Right cardiac atrium (tissue), 5 donors: Measurements from ENCODE around the gene SCN1A. TPM values are rescaled to one million over a fixed set of nuclear protein-coding genes. Genes with fewer than 3 reads are reported as not detected.
A peak's percentile ranks its signal among the peaks of the same experiment; 100 is the strongest.
"Not testable (repeated sequence)": the region's sequence is repeated elsewhere in the genome, so short reads cannot be mapped to it uniquely, and the experiment has no call there.

ENCODE experiments used
- ATAC-seq, 2 donors: fragments of 200-7000 bp; cut with Tn5 transposase; one replicate each; pipeline versions ENCODE4 v1.8.0 to v1.9.1; 2020; ENCODE audit warnings: moderate library complexity in 2 of 2, mild to moderate bottlenecking in 1 of 2
- DNase-seq, 3 donors: peaks; one replicate each; pipeline ENCODE4 v3.0.0-alpha.2; 2020
- H3K27ac ChIP-seq: one replicate; pipeline ENCODE4 v1.5.1; 2013; ENCODE audit warnings: mild to moderate bottlenecking, low read length, control low read depth, moderate library complexity
- H3K27me3 ChIP-seq: one replicate; pipeline ENCODE4 v1.6.1; 2013; ENCODE audit not compliant: control insufficient read depth, insufficient read depth
- H3K4me1 ChIP-seq: one replicate; pipeline ENCODE4 v1.6.1; 2013; ENCODE audit warnings: low read length; ENCODE audit not compliant: control insufficient read depth, insufficient read depth
- H3K4me3 ChIP-seq: one replicate; pipeline ENCODE4 v1.5.1; 2013; ENCODE audit warnings: low read length, control low read depth
- H3K9me3 ChIP-seq: one replicate; pipeline ENCODE4 v1.6.1; 2013; ENCODE audit warnings: low read length; ENCODE audit not compliant: control insufficient read depth
- WGBS: extraction: QIAGEN DNeasy Blood & Tissue Kit; methylation state at CpG from one replicate; pipeline ENCODE4 v1.1.7; 2013; 5-methylcytosine and 5-hydroxymethylcytosine counted together
- intact Hi-C, 4 donors: fragments of 100-400 bp; cut with DNase I; formaldehyde crosslinking; loops; one replicate each; pipeline versions ENCODE4 v1.11.0 to v1.14.0; 2022 to 2023
- polyA plus RNA-seq: library from polyadenylated mRNA; stranded (reverse); fragments of 200-250 nt; gene quantifications from one replicate; pipeline ENCODE4 v1.2.3, GENCODE V29; 2013
- total RNA-seq, 4 donors: library from RNA; stranded (reverse); fragmentation: NEBNext Ultra II Directional; extraction: Animal tissue kit (Norgen Biotek cat#: 25700); gene quantifications; one replicate each; pipeline ENCODE4 v1.2.1, GENCODE V29; 2021
- donor health status: healthy with polysubstance abuse.
- donor health status: DM: no; HTN: yes; CAD: no.
- donor health status: DM: no; HTN: no; CAD: no.
- donor health status: DM: no; HTN: yes; CAD: no; lungs with severe emphysema.
- donor health status: DM: yes; HTN: yes; CAD: no.

The SCN1A gene
- total and polyA plus RNA-seq, 5 donors = 0.06 to 0.59 (median 0.20) TPM

DNA sequence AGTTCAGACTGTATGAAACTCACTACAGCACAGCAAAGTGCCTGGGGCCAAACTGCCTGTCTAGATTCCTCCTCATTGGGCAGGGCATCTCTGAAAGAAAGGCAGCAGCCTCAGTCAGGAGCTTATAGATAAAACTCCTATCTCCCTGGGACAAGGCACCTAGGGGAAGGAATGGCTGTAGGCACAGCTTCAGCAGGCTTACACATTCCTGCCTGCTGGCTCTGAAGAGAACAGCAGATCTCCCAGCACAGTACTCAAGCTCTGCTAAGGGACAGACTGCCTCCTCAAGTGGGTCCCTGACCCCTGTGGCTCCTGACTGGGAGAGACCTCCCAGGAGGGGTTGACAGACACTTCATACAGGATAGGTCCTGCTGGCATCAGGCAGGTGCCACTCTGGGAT, 155.7 kb downstream of the SCN1A start:
- DNase-seq, H3K9me3 ChIP-seq, H3K4me1 ChIP-seq, intact Hi-C loops, H3K27me3 ChIP-seq, H3K4me3 ChIP-seq, H3K27ac ChIP-seq, ATAC-seq: not testable (repeated sequence)

DNA sequence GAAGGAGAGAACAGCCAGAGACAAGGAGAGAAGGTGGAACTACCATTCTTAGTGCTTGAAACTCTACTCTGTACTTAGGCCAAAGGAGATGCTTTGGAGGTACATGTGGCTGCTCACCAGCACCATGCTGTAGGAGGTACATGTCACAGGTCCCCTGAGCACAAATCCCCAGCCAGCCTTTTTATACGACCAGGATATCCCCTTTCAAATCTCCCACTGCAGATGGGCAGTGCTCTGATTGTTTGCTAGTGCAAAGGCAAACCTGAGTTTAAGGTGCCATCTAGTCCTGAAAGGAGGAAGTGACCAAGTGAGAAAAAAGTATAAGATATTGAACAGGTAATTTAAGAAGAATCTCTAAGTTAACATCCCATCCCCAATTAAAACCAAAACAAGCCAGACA, 157.2 kb downstream of the SCN1A start:
- WGBS = 16% methylated on average over 1 of the region's 1 CpG
- Histone ChIP-seq H3K27me3 (no peaks in the 10 kb centered on the region), H3K27ac (no peak overlapping the region), H3K4me1 (no peaks in the 10 kb centered on the region), H3K9me3 (no peaks in the 10 kb centered on the region), H3K4me3 (no peak overlapping the region)
- intact Hi-C loops = no loop called here
- ATAC-seq = no peak
- no peak for DNase-seq

DNA sequence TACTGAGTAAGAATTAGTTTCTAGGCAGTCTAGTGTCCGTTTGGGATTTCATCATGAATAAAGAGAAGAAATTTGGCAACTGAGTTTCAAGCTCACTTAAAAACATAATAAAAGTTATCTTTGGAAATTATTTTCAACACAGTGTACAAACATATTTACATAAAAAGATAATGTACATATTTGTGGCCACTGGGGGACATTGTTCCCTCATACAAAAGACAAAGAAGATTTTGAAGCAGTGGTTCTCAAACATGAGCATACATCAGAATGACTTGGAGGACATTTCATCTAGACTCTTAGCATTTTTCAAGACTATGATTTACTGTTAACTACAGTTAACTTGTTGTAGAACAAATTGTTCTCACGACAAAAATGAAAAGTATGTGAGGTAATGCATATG, 158.6 kb downstream of the SCN1A start:
- DNase-seq = no peak
- H3K27ac ChIP-seq = no peak overlapping the region
- H3K9me3 ChIP-seq = no peaks in the 10 kb centered on the region
- ATAC-seq = no peak
- intact Hi-C loops = no loop called here
- no peaks in the 10 kb centered on the region for H3K27me3 ChIP-seq
- H3K4me1 ChIP-seq = no peaks in the 10 kb centered on the region
- no peak overlapping the region for H3K4me3 ChIP-seq
- WGBS = 50% methylated on average over 2 of the region's 2 CpGs

DNA sequence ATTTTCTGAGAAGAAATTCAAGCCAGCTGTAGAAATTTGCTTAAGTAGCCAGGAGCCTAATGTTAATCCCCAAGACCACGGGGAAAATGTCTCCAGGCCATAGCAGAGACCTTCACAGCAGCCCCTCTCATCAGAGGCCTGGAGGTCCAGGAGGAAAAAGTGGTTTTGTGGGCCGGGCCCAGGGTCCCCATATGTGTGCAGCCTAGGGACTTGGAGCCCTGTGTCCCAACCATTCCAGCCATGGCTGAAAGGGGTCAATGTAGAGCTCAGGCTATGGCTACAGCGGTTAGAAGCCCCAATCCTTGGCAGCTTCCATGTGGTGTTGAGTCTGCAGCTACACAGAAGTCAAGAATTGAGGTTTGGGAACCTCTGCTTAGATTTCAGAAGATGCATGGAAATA, 160.1 kb downstream of the SCN1A start:
- no peak overlapping the region for H3K4me3 ChIP-seq
- intact Hi-C loops = no loop called here
- H3K4me1 ChIP-seq = no peaks in the 10 kb centered on the region
- ATAC-seq (no peak), DNase-seq (no peak)
- H3K27ac ChIP-seq = no peak overlapping the region
- H3K9me3 ChIP-seq = no peaks in the 10 kb centered on the region
- H3K27me3 ChIP-seq = no peaks in the 10 kb centered on the region
- 86% methylated on average over 3 of the region's 3 CpGs for WGBS

DNA sequence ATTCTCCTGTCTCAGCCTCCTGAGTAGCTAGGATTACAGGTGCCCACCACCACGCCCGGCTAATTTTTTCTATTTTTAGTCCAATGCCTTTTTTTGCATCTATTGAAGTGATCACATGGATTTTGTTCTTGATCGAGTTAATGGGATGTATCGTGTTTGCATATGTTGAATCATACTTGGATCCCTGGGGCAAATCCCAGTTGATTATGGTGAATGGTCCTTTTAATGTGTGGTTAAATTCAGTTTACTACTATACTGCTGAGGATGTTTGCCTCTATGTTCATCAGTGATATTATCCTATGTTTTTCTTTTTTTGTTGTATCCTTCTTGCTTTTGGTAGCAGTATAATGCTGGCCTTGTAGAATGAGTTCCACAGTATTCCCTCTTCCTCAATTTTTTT, 166.0 kb downstream of the SCN1A start:
- 98% methylated on average over 4 of the region's 4 CpGs for WGBS
- Histone ChIP-seq H3K4me3 (no peak overlapping the region), H3K9me3 (no peaks in the 10 kb centered on the region), H3K27ac (no peak overlapping the region), H3K4me1 (no peaks in the 10 kb centered on the region), H3K27me3 (no peaks in the 10 kb centered on the region)
- ATAC-seq (no peak), DNase-seq (no peak)
- intact Hi-C loops = no loop called here

DNA sequence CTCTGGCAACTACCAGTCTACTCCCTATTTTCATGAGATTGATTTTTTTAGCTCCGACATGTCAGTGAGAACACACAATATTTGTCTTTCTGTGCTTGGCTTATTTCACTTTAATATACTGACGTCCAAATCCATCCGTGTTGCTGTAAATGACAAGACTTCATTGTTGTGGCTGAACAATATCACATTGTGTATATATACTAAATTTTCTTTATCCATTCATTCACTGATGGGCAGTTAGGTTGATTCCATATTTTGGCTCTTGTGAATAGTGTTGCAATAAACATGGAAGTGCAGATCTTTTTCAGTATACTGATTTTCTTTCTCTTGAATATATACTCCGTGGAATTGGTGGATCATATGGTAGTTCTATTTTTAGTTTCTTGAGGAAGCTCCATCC, 168.4 kb downstream of the SCN1A start:
- WGBS = 78% methylated on average over 4 of the region's 4 CpGs
- H3K27me3 ChIP-seq = no peaks in the 10 kb centered on the region
- no peak overlapping the region for H3K27ac ChIP-seq
- intact Hi-C loops = loop anchor here in 3 of 4 donors (10.0 kb wide), 2 partner anchors 165 to 175 kb away; partner anchors contain the start of gene SCN1A (in 1 of the 3)
- H3K4me3 ChIP-seq = no peak overlapping the region
- DNase-seq = no peak
- H3K4me1 ChIP-seq = no peaks in the 10 kb centered on the region
- ATAC-seq = no peak
- H3K9me3 ChIP-seq = no peaks in the 10 kb centered on the region

DNA sequence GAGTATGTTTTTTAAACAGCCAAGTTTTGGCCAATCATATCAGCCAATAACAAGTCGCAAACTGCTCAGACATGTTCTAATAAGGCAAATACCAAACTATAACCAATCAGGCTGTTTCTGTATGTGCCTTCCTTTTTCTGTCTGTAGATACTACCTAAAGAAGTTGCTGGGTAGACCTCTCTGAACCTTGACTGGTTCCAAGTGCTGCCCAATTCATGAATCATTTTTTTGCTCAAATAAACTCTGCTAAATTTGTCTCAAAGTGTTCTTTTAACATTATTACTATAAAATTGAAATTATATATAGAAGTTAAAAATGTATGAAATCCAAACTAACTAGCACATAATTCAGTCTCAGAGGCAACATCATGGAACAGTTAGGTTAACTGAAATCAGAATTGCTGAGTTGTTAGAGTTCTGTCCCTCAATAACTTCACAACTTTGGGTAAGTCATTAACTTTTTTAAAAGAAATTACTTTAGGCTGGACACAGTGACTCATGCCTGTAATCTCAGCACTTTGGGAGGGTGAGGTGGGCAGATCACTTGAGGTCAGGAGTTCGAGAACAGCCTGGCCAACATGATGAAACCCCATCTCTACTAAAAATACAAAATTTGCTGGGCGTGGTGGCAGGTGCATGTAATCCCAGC, 169.4 kb downstream of the SCN1A start:
- Histone ChIP-seq H3K4me3 (no peak overlapping the region), H3K9me3 (no peaks in the 10 kb centered on the region), H3K27ac (no peak overlapping the region), H3K27me3 (no peaks in the 10 kb centered on the region), H3K4me1 (no peaks in the 10 kb centered on the region)
- ATAC-seq (no peak), DNase-seq (no peak)
- intact Hi-C loops = loop anchor here in 3 of 4 donors (10.0 kb wide), 2 partner anchors 166 to 176 kb away; partner anchors contain the start of gene SCN1A (in 1 of the 3)
- 90% methylated on average over 3 of the region's 3 CpGs for WGBS

DNA sequence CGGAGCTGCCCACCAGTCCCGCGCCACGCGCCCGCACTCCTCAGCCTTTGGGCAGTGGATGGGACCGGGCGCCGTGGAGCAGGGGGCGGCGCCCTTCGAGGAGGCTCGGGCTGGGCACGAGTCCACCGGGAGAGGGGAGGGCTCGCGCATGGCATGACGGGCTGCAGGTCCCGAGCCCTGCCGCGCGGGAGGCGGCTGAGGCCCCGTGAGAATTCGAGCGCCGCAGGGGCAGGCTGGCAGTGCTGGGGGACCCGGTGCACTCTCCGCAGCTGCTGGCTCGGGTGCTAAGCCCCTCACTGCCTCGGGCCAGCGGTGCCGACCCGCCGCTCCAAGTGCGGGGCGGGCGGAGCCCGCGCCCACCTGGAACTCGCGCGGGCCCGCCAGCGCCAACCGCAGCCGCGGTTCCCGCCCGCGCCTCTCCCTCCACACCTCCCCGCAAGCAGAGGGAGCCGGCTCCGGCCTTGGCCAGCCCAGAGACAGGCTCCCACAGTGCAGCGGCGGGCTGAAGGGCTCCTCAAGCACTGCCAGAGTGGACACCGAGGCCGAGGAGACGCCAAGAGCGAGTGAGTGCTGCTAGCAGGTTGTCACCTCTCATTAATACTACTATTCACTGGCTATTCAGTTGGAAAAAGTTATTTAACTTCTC, 170.7 kb downstream of the SCN1A start:
- Histone ChIP-seq H3K27me3 (no peaks in the 10 kb centered on the region), H3K4me1 (no peaks in the 10 kb centered on the region), H3K27ac (no peak overlapping the region), H3K9me3 (no peaks in the 10 kb centered on the region), H3K4me3 (no peak overlapping the region)
- 81% methylated on average over 60 of the region's 60 CpGs for WGBS
- intact Hi-C loops = loop anchor here in 3 of 4 donors (10.0 kb wide), 2 partner anchors 168 to 178 kb away; partner anchors contain the start of gene SCN1A (in 1 of the 3)
- ATAC-seq = no peak
- peak in 2 of 3 donors; percentile 51 to 60 for DNase-seq

DNA sequence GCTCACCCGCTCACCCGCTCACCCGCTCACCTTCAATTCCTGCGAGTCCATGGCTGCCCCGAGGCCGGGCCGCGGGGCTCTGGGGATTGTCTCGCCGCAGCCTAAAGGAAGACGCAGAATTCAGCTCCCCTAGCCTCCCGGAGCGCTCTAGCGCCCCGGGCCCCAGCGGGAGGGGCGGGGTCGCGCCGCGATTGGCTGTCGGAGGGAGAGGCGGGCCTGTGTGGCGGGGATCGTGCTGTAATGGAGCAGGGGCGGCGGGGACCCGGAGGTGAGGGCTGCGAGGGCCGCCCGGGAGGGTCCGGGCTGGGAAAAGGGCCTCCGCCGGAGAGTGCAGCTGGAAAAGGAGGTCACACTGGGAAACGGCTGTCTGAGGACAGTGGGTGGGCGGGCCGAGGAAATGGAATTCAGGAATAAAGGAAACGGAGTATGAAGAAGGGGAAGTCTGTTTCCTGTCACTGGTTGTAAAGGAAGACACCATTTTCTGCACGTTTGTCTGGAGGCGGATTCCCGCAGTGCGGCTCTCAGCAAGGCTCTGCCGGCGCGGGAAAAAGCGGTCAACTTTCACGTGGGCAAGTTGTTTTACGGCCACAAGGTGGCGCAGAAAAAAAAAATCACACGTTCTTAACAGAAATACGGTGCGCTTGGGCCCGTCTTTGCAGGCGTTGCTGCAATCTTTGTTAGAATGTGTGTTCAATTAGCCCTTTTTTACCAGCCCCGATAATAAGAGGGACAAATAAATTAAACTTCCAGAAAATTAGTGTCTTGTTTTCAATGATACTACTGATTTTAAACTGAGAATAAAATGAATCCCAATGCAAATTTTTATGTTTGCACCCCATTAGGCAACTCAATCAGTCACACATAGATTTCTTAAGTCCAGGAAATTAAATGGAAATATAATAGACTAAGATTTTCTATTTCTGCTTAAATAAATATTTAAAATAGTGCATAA, 173.9 kb downstream of the SCN1A start, which contains the start of gene TTC21B:
TTC21B (minus strand) TSS at position 122 of the 952 bp plus-strand sequence; CDS start at position 51, 71 bp downstream.
- DNase-seq = peak; percentile 95 to 98 (median 98)
- WGBS = under 1% methylated on average over 55 of the region's 55 CpGs
- Histone ChIP-seq H3K27ac (peak within 1 kb of the TSS; percentile 94), H3K9me3 (no peaks in the 10 kb centered on the region), H3K27me3 (no peaks in the 10 kb centered on the region), H3K4me1 (peaks cover 2% of the 10 kb centered on the region), H3K4me3 (peak within 1 kb of the TSS; percentile 64)
- ATAC-seq = peak; percentile 100
- intact Hi-C loops = loop anchor here in 3 of 4 donors (10.0 kb wide), 2 partner anchors 171 to 181 kb away; partner anchors contain the start of gene SCN1A (in 1 of the 3)

DNA sequence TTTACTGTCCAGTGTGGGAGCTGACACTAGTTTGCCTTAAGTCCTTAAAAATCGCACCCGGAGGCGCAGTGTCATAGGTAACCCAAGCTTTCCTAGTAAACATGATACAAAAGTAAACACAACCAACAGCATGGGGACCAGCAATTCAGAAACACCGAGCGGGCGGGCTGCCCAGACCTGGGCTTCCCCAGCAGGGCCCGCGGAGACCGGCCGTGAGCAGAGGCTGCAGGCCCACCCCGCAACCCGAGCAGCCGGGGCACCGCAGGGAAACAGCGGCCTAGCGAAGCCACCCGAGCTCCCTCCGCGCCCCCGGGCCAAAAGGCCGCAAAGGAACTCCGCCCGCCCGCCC, 174.5 kb downstream of the SCN1A start:
- no peaks in the 10 kb centered on the region for H3K9me3 ChIP-seq
- H3K4me3 ChIP-seq = peak overlapping the region; percentile 64
- no peaks in the 10 kb centered on the region for H3K27me3 ChIP-seq
- WGBS = under 1% methylated on average over 24 of the region's 24 CpGs
- peak; percentile 75 to 82 for ATAC-seq
- intact Hi-C loops = loop anchor here in 3 of 4 donors (10.0 kb wide), 2 partner anchors 172 to 182 kb away; partner anchors contain the start of gene SCN1A (in 1 of the 3)
- peak overlapping the region; percentile 76 for H3K27ac ChIP-seq
- DNase-seq = no peak
- peaks cover 2% of the 10 kb centered on the region for H3K4me1 ChIP-seq
